Suprapubic skin (tissue), 4 donors: ENCODE results near the gene SORCS3.

ENCODE experiments used
- POLR2A ChIP-seq, 2 donors: fragments of 450-650 bp; IDR thresholded peaks; one replicate each; pipeline ENCODE4 v1.6.1; 2017; ENCODE audit warnings: antibody characterized with exemption in 2 of 2, mild to moderate bottlenecking in 2 of 2, moderate library complexity in 2 of 2
- POLR2AphosphoS5 ChIP-seq, 3 donors: sonication (generic); formaldehyde crosslinking; IDR thresholded peaks; one replicate each; pipeline ENCODE4 v1.6.1; 2017; ENCODE audit warnings: antibody characterized with exemption in 3 of 3
- TF ChIP-seq, protein P1 (sequence below), 2 donors: fragments of 200-600 bp in 1 of 2; fragments of 450-650 bp in 1 of 2; sonication (generic) in 1 of 2; IDR thresholded peaks; one replicate each; pipeline ENCODE4 v1.5.1; 2016 to 2019; ENCODE audit warnings: antibody characterized with exemption in 2 of 2, mild to moderate bottlenecking in 1 of 2, moderate library complexity in 1 of 2

DNA sequence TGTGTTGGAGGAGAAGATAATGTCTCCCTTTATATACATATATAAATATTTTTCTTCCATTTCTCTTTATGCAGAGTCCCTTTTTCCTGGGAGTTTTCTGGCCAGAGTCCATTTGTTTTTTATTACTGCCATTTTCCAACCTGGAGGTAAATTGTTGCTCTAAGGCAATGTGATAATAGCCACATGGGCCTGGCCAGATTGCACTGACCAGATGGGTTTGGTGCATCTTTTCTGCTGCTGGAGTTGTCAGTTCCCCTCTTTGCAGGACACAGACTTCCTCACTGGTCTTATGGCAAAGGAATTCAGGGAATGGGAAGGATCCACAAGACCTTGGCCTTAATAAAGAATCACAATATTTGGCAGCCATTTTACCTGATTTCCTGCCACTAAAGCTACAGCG lies 254.9 kb downstream of the SORCS3 start:
- TF ChIP-seq, protein P1, sequence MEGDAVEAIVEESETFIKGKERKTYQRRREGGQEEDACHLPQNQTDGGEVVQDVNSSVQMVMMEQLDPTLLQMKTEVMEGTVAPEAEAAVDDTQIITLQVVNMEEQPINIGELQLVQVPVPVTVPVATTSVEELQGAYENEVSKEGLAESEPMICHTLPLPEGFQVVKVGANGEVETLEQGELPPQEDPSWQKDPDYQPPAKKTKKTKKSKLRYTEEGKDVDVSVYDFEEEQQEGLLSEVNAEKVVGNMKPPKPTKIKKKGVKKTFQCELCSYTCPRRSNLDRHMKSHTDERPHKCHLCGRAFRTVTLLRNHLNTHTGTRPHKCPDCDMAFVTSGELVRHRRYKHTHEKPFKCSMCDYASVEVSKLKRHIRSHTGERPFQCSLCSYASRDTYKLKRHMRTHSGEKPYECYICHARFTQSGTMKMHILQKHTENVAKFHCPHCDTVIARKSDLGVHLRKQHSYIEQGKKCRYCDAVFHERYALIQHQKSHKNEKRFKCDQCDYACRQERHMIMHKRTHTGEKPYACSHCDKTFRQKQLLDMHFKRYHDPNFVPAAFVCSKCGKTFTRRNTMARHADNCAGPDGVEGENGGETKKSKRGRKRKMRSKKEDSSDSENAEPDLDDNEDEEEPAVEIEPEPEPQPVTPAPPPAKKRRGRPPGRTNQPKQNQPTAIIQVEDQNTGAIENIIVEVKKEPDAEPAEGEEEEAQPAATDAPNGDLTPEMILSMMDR (IDR thresholded peaks at IDR 0.05) = no peak
- TF ChIP-seq POLR2AphosphoS5 (IDR thresholded peaks at IDR 0.05) = no peak
- TF ChIP-seq POLR2A (IDR thresholded peaks at IDR 0.05) = no peak
